Naive thymus-derived CD4-positive, alpha-beta T cell (primary cell): ENCODE data around the gene SGPL1. TPM values are rescaled to one million over a fixed set of nuclear protein-coding genes. Genes with fewer than 3 reads are reported as not detected.
"Not testable (repeated sequence)": the region's sequence is repeated elsewhere in the genome, so short reads cannot be mapped to it uniquely, and the experiment has no call there.

Experiments used
- ATAC-seq: fragments of 150-1000 bp; cut with Tn5 transposase; 2 replicates; pipeline ENCODE4 v1.10.0; 2021; ENCODE audit warnings: mild to moderate bottlenecking, moderate library complexity
- CTCF ChIA-PET: fragments of 350-600 bp; sonication (Branson Sonifier 250); formaldehyde crosslinking; loops from one replicate; lab custom pipeline; 2021; ENCODE audit warnings: antibody characterized with exemption; lab: Charles Lee
- POLR2A ChIA-PET: fragments of 350-600 bp; sonication (Branson Sonifier 250); formaldehyde crosslinking; loops from one replicate; lab custom pipeline; 2021; ENCODE audit warnings: antibody characterized with exemption, inconsistent platforms; lab: Charles Lee
- DNase-seq, 9 donors: peaks; one replicate each; pipeline versions ENCODE4 v3.0.0 to v3.0.0-alpha.2; 2020 to 2022; ENCODE audit warnings: mixed read lengths in 1 of 9
- H3K27ac ChIP-seq: one replicate; pipeline ENCODE4 v1.7.0; 2013; ENCODE audit warnings: mild to moderate bottlenecking, low read depth, low read length, moderate library complexity
- H3K27me3 ChIP-seq, 2 donors: one replicate each; pipeline ENCODE4 v1.7.0; 2013; ENCODE audit warnings: low read length in 2 of 2, mild to moderate bottlenecking in 2 of 2, moderate library complexity in 2 of 2; ENCODE audit not compliant: control insufficient read depth in 2 of 2, insufficient read depth in 2 of 2
- H3K36me3 ChIP-seq, 3 experiments: 1 replicate in 2 of 3; 2 replicates in 1 of 3; pipeline ENCODE4 v1.7.0; 2013; ENCODE audit warnings: low read length in 3 of 3, mild to moderate bottlenecking in 3 of 3, moderate library complexity in 1 of 3; ENCODE audit not compliant: insufficient read depth in 3 of 3, control insufficient read depth in 2 of 3
- H3K4me1 ChIP-seq, 2 donors: one replicate each; pipeline ENCODE4 v1.7.0; 2013; ENCODE audit warnings: low read length in 2 of 2, mild to moderate bottlenecking in 2 of 2, moderate library complexity in 1 of 2; ENCODE audit not compliant: control insufficient read depth in 2 of 2, insufficient read depth in 2 of 2
- H3K4me3 ChIP-seq: 2 replicates; pipeline ENCODE4 v1.7.0; 2013; ENCODE audit warnings: mild to moderate bottlenecking, low read length
- H3K9me3 ChIP-seq, 3 experiments: 1 replicate in 2 of 3; 2 replicates in 1 of 3; pipeline ENCODE4 v1.7.0; 2013; ENCODE audit warnings: low read length in 3 of 3; ENCODE audit not compliant: control insufficient read depth in 2 of 3
- H3K27ac Mint-ChIP-seq, 9 donors: one replicate each; pipeline ENCODE4 v1.8.0; 2020 to 2022; ENCODE audit warnings: mixed read lengths in 9 of 9, mild to moderate bottlenecking in 8 of 9, moderate library complexity in 5 of 9, inconsistent platforms in 2 of 9
- H3K27me3 Mint-ChIP-seq, 5 donors: one replicate each; pipeline ENCODE4 v1.8.0; 2021 to 2022; ENCODE audit warnings: mixed read lengths in 5 of 5, mild to moderate bottlenecking in 1 of 5
- H3K36me3 Mint-ChIP-seq, 5 donors: one replicate each; pipeline ENCODE4 v1.8.0; 2020 to 2022; ENCODE audit warnings: mixed read lengths in 5 of 5, mild to moderate bottlenecking in 3 of 5, inconsistent platforms in 1 of 5
- H3K4me1 Mint-ChIP-seq, 7 donors: one replicate each; pipeline ENCODE4 v1.8.0; 2020 to 2022; ENCODE audit warnings: mixed read lengths in 7 of 7, mild to moderate bottlenecking in 3 of 7, inconsistent platforms in 1 of 7
- H3K4me3 Mint-ChIP-seq, 10 donors: one replicate each; pipeline ENCODE4 v1.8.0; 2020 to 2022; ENCODE audit warnings: mild to moderate bottlenecking in 10 of 10, mixed read lengths in 10 of 10, moderate library complexity in 6 of 10, inconsistent platforms in 2 of 10
- H3K9me3 Mint-ChIP-seq, 11 donors: one replicate each; pipeline ENCODE4 v1.8.0; 2020 to 2022; ENCODE audit warnings: mixed read lengths in 11 of 11, mild to moderate bottlenecking in 4 of 11, inconsistent platforms in 1 of 11, moderate library complexity in 1 of 11
- intact Hi-C, 2 donors: fragments of 100-400 bp; cut with micrococcal nuclease; formaldehyde crosslinking; loops; one replicate each; pipeline ENCODE4 v1.15.1; 2023
- polyA plus RNA-seq, 2 donors: library from polyadenylated mRNA; unstranded; fragments of 300-500 nt; fragmentation: Illumina TruSeq; gene quantifications; one replicate each; pipeline ENCODE4 v1.2.3, GENCODE V29; 2021
- total RNA-seq, 6 experiments: library from RNA in 5 of 6; stranded (reverse) in 5 of 6; gene quantifications; 1 replicate in 5 of 6; 2 replicates in 1 of 6; pipeline ENCODE4 v1.2.3 and lab custom pipeline; 2021 to 2026

Gene SGPL1
- total and polyA plus RNA-seq, 7 experiments from 2014 or later = 12.2 to 35.5 (median 24.5) TPM

DNA sequence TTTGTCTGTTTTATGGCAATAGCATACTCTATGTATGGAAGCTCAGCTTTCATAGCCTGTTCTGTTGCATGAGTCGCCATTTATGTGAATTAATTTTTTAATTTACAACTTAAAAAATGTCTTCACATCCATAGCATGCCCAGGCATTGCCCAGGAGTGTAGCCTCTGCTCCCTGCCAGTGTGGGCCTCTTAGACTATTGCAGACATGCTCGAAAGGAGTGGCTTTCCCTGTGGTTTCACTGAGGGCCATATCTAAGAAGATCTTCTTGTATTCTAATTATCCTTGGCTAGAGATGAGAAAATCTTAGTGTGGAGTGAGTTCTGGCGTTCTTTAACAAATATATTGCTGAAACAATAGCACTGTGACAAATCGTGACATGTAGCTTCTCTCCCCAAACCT, 37.3 kb downstream of the SGPL1 start:
- no peaks in the 10 kb centered on the region for H3K9me3 ChIP-seq
- no peaks in the 10 kb centered on the region for H3K4me1 ChIP-seq
- DNase-seq (no peak), ATAC-seq (no peak)
- Mint-ChIP-seq H3K4me3 (no peak overlapping the region), H3K4me1 (peaks cover 9 to 16% (median 11%) of the 10 kb centered on the region in 7 donors), H3K36me3 (peaks cover 0 to 66% (median 8%) of the 10 kb centered on the region in 5 donors), H3K9me3 (no peaks in the 10 kb centered on the region), H3K27me3 (no peaks in the 10 kb centered on the region), H3K27ac (peak overlapping the region in 3 of 9 donors; percentile 7 to 30 (median 26))
- peaks cover 0 to 56% (median 7%) of the 10 kb centered on the region in 3 experiments for H3K36me3 ChIP-seq
- H3K27ac ChIP-seq = no peak overlapping the region
- intact Hi-C loops = no loop called here
- ChIA-PET CTCF (interaction anchor here (0.7 kb wide), 1 partner anchor 43 kb away, joined by 3 read pairs; no protein-coding TSS in a partner anchor), POLR2A (no interaction called here)
- no peaks in the 10 kb centered on the region for H3K27me3 ChIP-seq
- no peak overlapping the region for H3K4me3 ChIP-seq

GRCh38 chr10:70853457-70853856, 37.7 kb downstream of the SGPL1 start:
- H3K36me3 ChIP-seq = peaks cover 0 to 56% (median 7%) of the 10 kb centered on the region in 3 experiments
- CTCF ChIA-PET = interaction anchor here (0.6 kb wide), 1 partner anchor 189 kb away, joined by 8 read pairs; no protein-coding TSS in a partner anchor
- intact Hi-C loops = no loop called here
- no peaks in the 10 kb centered on the region for H3K4me1 ChIP-seq
- Mint-ChIP-seq H3K36me3 (peaks cover 2 to 69% (median 8%) of the 10 kb centered on the region in 5 donors), H3K27ac (peak overlapping the region in 3 of 9 donors; percentile 7 to 30 (median 26)), H3K9me3 (no peaks in the 10 kb centered on the region), H3K4me3 (no peak overlapping the region), H3K4me1 (peaks cover 9 to 16% (median 11%) of the 10 kb centered on the region in 7 donors), H3K27me3 (no peaks in the 10 kb centered on the region)
- H3K9me3 ChIP-seq = no peaks in the 10 kb centered on the region
- POLR2A ChIA-PET = no interaction called here
- H3K4me3 ChIP-seq = no peak overlapping the region
- no peak for ATAC-seq
- H3K27me3 ChIP-seq = no peaks in the 10 kb centered on the region
- H3K27ac ChIP-seq = no peak overlapping the region
- no peak for DNase-seq

- Mint-ChIP-seq H3K4me3 (no peak overlapping the region), H3K27ac (no peak overlapping the region), H3K36me3 (peaks cover 7 to 76% (median 21%) of the 10 kb centered on the region in 5 donors), H3K4me1 (peaks cover 0 to 5% (median 0%) of the 10 kb centered on the region in 7 donors), H3K27me3 (no peaks in the 10 kb centered on the region), H3K9me3 (no peaks in the 10 kb centered on the region)
- DNase-seq = no peak
- Histone ChIP-seq H3K4me3 (no peak overlapping the region), H3K36me3 (peaks cover 0 to 68% (median 14%) of the 10 kb centered on the region in 3 experiments), H3K27ac (no peak overlapping the region), H3K27me3 (no peaks in the 10 kb centered on the region), H3K9me3 (no peaks in the 10 kb centered on the region), H3K4me1 (no peaks in the 10 kb centered on the region)
- intact Hi-C loops = no loop called here
- ChIA-PET CTCF (no interaction called here), POLR2A (no interaction called here)
- peak; percentile 4 for ATAC-seq
These were observed 40.7 kb downstream of the SGPL1 start for GRCh38 chr10:70856454-70856853.

GRCh38 chr10:70858759-70859158, 43.0 kb downstream of the SGPL1 start:
- Histone ChIP-seq H3K27ac (no peak overlapping the region), H3K4me1 (no peaks in the 10 kb centered on the region), H3K4me3 (no peak overlapping the region), H3K9me3 (no peaks in the 10 kb centered on the region), H3K36me3 (peaks cover 0 to 57% (median 13%) of the 10 kb centered on the region in 3 experiments), H3K27me3 (no peaks in the 10 kb centered on the region)
- Mint-ChIP-seq H3K27ac (no peak overlapping the region), H3K9me3 (no peaks in the 10 kb centered on the region), H3K36me3 (peaks cover 3 to 69% (median 28%) of the 10 kb centered on the region in 5 donors), H3K27me3 (no peaks in the 10 kb centered on the region), H3K4me3 (no peak overlapping the region), H3K4me1 (peaks cover 0 to 9% (median 0%) of the 10 kb centered on the region in 7 donors)
- ATAC-seq (no peak), DNase-seq (no peak)
- intact Hi-C loops = no loop called here
- POLR2A ChIA-PET = no interaction called here
- CTCF ChIA-PET = no interaction called here

DNA sequence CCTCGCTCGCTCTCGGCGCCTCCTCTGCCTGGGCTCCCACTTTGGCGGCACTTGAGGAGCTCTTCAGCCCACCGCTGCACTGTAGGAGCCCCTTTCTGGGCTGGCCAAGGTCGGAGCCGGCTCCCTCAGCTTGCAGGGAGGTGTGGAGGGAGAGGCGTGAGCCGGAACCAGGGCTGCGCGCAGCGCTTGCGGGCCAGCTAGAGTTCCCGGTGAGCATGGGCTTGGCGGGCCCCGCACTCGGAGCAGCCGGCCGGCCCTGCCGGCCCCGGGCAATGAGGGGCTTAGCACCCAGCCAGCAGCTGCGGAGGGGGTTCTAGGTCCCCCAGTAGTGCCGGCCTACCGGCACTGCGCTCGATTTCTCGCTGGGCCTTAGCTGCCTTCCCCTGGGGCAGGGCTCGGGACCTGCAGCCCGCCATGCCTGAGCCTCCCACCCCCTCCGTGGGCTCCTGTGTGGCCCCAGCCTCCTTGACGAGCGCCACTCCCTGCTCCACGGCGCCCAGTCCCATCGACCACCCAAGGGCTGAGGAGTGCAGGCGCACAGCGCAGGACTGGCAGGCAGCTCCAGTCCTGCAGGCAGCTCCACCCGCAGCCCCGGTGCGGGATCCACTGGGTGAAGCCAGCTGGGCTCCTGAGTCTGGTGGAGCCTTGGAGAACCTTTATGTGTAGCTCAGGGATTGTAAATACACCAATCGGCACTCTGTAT, 45.9 kb downstream of the SGPL1 start:
- H3K4me1 Mint-ChIP-seq = peaks cover 0 to 13% (median 0%) of the 10 kb centered on the region in 7 donors
- H3K9me3 Mint-ChIP-seq, H3K4me1 ChIP-seq, H3K4me3 Mint-ChIP-seq, POLR2A ChIA-PET, H3K27ac ChIP-seq, H3K4me3 ChIP-seq, DNase-seq, ATAC-seq, CTCF ChIA-PET, intact Hi-C loops, H3K9me3 ChIP-seq, H3K27ac Mint-ChIP-seq, H3K27me3 Mint-ChIP-seq, H3K27me3 ChIP-seq: not testable (repeated sequence)
- H3K36me3 Mint-ChIP-seq = peaks cover 3 to 55% (median 28%) of the 10 kb centered on the region in 5 donors
- peaks cover 0 to 39% (median 13%) of the 10 kb centered on the region in 3 experiments for H3K36me3 ChIP-seq

DNA sequence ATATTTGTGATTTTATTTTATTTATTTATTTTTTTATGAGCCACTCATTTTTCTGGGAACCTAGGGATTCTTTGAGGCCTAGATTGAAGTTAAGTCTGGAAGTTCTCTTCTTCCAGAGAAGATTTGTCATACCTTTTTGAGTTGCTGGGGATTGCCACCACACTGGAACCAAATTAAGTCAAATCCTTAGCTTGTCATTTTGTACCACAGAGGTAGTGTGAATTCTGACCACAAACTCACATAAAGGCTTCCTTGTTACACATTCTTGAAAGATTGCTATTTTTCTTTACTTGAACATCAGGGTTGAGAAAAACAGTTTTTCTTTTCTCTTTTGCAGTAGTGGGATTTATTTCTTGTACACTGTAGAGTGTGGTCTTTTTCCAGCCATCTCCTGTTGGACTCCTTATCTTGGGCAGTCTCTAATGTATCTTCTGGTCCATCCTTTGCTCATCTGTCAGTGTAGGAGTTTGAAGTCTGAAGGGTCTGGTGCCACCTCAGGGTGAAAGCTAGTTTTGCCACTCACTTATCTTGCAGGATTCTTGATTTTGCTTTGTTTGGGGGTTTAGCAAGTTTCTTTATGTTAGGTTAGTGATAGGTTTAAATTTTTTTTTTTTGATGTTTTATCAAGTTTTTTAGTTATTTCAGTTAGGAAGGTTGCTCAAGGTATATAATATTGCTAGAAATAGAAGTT, 47.9 kb downstream of the SGPL1 start:
- no peak overlapping the region for H3K27ac ChIP-seq
- H3K36me3 ChIP-seq = peaks cover 0 to 27% (median 13%) of the 10 kb centered on the region in 3 experiments
- ChIA-PET CTCF (no interaction called here), POLR2A (no interaction called here)
- no peaks in the 10 kb centered on the region for H3K27me3 ChIP-seq
- H3K27me3 Mint-ChIP-seq = no peaks in the 10 kb centered on the region
- peak overlapping the region in 2 of 9 donors; percentile 6 to 64 for H3K27ac Mint-ChIP-seq
- intact Hi-C loops = no loop called here
- H3K4me3 Mint-ChIP-seq = no peak overlapping the region
- ATAC-seq = no peak
- peaks cover 2 to 39% (median 25%) of the 10 kb centered on the region in 5 donors for H3K36me3 Mint-ChIP-seq
- H3K9me3 Mint-ChIP-seq = no peaks in the 10 kb centered on the region
- H3K4me1 Mint-ChIP-seq = peaks cover 0 to 9% (median 0%) of the 10 kb centered on the region in 7 donors
- no peak overlapping the region for H3K4me3 ChIP-seq
- no peaks in the 10 kb centered on the region for H3K9me3 ChIP-seq
- no peaks in the 10 kb centered on the region for H3K4me1 ChIP-seq
- no peak for DNase-seq
